GM18858 (cell line): ENCODE results near the gene SH3BP2.

Source experiments
- ATAC-seq: cut with Tn5 transposase; IDR thresholded peaks from one replicate; pipeline ENCODE4 v1.9.1; 2021; ENCODE audit not compliant: unreplicated experiment

The SH3BP2 gene

DNA sequence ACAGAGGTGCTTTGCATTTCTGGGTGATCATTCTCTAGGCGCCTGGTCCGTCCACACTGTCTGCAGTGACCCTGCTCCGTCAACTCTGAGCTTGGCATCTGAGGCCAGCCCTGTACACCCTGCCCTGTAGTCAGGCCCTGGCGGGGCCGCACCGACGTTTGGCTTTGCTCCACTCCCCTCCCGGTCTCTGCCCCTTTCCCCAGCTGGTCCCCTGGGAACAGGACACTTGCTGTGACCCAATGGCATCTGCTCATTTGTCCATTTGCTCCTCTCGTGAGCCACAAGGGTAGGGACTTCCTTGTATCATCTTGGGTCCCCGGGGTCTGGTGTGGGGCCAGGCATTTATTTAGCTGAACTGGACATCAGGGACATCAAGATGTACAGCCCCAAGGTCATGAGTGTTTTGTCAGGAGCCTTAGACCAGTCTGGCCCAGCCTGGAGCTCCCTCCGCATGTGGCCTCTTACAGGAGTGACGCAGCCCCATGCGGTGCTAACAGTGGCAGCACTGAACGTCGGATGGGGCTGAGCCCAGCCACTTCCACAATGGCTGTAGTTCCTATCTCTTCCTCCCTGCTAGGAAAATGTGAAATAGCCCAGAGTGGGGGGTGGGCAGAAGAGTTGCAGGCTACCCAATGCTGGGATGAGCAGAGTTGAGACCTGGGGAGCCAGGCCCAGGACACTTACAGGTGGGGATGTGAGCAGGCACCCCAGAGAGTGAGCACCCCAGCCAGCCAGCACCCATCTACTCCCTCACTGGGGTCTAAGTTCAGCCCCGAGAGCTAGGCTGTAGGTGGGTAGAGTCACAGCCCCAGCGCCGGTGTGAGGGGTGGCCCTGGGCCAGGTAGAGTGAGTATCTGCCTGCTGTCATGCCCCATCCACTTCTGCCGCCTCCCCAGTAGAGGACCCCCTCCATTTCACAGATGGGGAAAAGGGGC lies 2.0 kb upstream of the SH3BP2 start:
- ATAC-seq, result no peak

DNA sequence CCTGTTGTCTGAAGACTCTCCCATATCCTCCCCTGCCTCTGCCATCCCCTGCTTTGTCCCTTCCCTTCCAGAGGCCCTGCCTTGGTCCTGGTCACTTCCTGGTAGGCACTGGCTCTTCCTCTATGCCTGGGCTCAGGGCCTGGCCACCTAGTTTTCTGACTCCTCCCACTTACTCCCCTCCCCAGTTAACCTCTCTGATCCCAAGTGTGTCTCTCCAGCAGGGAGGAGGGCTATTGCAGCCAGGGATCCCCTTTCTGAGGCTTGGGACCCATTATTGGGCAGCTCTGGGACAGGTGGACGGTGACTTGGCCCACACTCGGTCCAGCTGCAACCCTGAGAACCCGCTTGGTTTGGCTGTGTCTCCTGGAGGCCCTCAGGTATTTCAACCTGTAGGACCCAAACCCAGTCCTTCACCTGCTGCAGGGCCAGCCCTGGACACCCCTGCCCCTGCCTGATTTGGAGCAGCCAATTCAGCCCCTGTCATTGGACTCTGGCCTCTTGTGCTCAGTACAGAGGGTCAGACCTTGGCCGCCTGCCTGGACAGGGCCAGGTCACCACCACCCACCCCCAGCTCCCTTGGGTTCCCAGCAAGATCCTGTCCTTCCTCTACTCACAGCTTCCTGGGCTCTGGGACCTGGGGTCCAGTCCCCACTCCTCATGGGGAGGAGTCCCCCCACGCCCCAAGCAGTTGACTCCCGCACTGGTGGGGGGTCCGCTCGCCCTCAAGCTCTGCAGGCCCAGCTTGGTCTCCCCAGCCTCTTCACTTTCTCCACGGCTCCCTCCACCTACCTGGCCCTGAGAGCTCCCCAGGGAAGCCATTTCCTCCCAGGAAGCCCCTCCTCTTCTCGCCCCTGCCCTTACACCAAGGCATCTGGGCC lies 1.1 kb upstream of the SH3BP2 start:
- no peak for ATAC-seq

DNA sequence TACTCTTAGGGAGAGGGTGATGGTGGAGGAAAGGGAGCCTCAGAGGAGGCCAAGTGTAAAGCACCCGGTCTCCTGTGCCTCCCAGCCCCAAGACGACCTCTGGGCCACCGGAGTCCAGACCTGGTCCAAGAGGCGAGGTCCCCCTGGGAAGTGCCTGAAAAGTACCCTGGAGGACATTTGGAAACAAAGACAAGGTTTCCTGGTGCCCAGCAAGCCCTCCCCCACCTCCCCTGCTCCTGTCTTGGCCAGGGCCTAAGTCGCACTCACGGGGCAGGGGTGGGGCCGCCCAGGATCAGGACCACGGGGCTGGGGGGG lies 532 bp upstream of the SH3BP2 start:
- ATAC-seq, result no peak

DNA sequence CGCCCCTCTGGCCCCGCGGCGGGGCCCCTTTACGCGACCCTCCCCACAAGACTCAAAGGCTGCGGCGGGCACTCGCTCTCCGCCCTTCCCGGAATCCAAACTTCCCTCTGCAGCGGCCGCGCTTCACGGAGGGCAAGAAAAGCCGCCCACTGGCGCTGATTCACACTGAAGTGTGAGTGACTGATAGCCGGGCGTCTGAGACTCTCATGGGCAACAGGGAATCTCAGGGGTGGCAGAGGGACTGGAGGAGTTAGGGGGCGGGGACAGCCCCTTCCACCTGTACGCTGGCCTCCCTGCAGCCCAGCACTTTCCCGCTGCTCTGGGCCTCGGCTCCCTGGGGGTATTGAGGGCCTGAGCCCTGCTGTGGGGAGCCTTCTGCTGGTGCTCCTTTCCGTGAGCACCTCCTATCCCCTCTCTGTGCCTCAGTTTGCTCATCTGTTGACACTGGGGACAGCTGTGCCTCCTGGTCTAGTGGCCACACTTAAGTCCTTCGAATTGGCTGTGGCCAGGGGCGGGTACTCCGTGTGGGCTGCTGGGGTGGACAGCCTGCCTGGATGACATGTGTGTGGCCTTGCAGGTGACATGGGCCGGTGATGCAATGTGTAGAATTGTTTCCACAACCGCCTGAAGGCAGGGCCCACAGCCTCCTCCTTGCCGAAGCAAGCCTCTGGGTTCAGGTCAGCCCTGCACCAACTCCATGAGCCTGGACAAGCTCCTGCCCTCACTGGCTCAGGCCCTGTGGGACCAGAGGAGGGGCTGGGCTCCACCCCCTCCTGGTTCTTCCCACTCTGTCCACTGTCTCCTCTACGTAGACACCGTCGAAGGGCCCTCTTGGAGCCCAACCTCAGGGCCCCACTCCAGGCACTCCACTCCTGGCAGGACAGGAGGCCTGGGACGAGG lies 951 bp downstream of the SH3BP2 start:
- ATAC-seq, result no peak

DNA sequence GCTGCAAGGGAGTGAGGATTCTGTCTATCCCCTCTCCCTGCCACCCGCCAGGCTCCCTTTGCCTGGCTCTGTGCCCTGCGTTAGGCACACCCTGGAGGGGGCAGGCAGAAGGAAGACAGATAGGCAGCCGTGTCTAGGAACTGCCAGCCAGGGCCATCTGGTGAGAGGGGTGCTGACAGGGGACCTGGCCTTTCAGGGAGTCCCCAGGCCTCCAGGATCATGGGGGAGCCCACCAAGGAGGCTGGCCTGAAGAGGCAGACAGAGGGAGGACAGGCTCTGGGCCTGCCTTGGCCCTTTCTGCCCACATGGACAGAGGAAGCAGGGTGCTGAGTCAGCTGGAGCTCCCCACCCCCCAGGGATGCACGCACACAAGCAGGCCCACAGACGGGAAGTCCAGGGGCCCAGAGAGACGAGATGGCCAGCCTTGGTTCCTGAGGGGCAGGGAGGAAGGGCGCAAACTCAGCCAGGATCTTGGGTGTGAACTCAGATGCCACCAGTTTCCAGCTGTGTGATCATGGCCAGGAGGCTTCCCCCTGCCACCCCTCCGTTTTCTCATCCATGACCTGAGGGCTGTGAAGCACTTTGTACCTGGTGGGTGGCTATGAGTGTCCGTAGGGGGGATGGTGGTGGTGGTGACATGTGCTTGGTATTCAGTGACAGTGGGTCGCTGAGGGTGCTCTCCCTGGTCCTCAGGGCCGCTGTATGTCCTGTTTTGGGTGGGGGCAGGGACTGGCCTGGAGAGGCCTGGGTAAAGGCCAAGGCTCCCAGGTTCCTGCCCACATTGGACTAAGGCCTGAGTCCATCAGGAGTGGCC lies 1.8 kb downstream of the SH3BP2 start:
- ATAC-seq, result no peak

DNA sequence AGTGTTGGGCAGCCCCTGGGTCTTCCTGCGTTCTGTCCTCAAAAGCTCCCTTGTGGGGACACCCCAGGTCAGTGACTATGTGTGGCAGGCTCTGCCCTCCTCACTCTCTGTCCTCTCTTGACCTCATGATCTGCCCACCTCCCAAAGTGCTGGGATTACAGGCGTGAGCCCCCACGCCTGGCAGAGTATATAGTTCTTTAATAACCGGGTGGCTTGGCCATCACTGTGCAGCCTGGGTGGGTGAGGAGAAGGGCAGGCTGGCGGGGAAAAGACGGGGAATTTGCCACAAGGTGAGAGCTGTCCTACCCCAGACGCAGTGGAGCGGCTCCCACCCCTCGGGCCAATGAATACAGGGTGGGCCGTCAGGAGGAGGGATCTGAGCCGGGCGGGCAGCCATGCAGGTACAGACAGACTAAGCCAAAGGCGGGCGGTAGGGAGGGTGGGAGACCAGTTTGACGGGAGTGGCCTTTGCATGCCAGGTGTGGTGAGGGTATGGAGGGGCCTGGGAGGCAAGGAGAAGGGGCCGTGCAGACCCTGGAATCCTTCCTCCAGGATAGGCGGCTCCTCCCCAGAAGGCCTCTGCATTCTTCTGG lies 2.5 kb downstream of the SH3BP2 start:
- no peak for ATAC-seq

DNA sequence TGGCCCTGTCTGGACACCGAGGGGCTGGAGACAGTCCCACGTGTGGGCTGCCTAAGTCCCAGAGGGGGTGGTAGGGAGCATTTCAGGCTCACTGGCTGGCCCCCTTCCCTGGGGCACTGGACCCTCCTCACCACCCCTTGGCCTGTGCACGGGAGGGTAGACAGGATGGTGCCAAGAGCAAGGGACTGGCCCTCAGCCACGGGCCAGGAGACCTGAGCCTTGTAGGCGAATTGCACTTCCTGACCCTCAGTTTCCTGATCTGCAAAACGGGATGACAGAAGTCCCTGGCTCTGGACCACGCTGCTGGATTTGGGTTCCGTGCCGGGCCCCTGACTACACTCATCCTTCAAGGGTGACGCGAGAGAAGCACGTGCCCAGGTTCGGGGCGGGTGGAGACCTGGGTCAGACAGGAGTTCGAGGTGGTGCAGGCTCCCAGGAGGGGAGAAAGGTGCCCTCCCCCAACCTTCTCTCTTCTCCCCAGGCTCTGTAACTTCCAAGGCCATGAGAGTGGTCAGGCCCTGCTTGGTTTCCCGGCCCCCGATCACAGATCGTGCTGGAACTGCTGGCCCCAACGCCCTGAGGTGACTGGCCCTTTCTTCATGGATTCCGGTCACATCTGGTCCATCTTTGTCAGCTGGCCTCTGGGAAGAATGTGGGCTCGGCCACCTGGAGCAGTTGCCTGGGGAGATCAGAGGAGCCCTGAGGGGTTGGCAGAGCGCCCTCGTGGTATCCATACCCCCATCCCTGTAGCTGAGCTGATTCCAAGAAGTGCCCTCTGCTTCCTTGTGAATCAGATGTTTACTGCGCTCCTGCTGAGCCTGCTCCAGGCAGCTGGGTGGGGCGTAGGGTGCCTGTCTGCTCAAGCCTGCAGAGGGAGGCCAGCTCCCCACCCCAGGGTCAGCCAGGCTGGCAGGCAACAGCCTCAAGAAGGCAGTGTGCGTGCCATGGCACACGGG lies 3.3 kb downstream of the SH3BP2 start:
- ATAC-seq, result no peak

DNA sequence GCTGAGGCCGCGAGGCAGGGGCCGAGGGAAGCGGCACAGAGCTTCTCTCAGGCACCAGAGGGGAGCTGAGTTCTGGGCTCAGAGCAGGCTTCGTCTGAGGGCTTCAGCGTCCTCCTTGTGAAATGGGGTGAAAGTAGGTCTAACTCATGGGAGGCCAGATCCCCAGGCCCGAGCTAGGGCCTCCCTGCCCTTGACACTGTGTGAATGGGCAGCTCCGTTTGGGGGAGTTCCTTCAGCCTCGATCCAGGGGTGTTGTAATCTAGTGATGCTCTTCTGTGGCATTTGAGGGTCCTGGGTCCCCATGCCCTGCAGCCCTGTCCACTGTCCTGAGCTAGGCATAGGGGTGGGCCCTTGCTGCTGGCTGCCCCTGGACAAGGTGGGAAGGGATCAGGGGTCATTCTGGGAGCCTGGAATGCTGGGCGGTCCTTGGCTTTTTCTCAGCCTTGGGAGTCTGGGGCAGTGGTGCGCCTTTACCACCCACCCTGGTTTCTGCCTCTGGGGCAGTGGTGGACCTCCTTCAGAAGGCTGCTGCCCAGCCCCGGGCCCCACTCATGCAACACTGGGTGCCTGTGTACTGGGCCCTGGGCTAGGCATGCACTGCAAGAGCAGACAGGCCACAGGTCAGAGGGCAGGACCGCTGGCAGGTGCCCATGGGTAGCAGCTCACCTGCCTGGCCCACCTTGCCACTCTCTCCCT lies 4.1 kb downstream of the SH3BP2 start:
- no peak for ATAC-seq

DNA sequence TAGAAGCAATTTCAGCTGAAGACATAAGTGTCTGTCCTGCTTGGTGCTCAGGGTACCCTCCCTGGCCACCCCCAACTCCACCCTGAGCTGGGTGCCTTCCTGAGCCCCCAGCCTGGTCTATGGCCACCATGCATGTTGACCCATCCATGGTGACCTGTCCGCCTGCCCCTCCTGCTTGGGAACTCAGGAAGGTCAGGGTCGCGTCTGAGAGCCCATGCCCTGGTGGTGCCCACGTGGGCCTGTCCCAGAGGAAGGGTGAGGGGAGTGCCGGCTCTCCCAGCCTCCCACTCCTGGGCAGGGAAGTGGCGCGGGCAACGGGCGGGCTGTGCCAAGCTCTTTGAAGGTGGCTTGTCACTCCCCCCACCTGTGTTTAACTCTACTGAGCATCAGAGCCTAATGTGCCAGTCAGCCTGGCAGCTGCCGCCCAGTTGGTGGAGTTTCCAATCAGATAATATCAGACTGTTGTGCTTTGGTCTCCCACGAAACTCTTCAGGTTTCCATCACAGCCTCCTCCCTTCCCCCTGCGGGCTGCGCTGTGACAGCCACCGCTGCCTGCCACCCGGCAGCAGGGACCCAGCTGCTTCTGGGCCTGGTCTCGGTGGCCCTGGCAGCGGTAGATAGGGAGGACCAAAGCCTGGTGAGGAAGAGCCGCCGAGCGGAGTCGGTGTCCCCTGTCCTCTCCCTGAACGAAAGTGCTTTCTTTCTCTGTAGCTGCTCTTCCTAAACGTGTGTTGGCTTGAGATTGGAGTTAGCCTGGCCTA lies 4.8 kb downstream of the SH3BP2 start:
- ATAC-seq, result no peak

DNA sequence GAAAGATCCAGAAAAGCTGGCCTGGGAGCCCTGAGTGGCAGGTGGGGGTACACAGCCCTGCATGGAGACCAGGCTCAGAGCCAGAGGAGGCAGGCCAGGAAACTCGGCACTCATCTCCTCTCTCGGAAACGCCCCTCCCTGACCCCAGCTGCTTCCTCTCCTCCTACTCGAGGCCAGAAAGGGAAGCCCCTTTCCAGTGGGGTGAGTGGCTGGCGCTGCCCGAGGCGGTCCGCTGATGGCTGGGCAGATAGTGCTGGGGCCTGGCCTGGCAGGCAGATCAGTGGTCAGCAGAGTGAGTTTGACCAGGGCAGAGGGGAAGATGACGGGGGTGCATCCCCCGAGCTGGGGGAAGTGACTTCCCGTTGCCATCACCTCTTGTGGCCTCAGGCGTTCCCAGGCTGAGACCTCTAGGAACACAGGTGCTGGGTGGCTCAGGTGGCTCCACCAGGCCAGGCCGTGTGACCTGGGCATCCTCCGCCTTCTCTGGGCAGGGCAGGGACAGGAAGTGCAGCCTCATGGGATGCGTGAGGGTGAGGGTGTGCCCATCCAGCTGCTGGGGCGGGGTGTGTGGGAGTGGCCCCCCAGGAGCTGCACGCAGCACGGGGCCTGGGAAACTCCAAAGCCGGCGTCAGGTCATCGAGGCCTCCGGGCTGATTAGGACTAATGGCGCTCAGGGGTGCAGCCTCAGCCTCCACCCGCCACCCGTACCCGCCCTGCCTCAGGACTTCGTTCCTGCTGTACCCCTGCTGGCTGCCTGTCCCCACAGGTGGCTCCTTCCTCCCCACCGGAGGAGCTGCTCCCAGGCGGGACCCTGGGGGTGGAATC lies 5.7 kb downstream of the SH3BP2 start:
- ATAC-seq, result no peak

DNA sequence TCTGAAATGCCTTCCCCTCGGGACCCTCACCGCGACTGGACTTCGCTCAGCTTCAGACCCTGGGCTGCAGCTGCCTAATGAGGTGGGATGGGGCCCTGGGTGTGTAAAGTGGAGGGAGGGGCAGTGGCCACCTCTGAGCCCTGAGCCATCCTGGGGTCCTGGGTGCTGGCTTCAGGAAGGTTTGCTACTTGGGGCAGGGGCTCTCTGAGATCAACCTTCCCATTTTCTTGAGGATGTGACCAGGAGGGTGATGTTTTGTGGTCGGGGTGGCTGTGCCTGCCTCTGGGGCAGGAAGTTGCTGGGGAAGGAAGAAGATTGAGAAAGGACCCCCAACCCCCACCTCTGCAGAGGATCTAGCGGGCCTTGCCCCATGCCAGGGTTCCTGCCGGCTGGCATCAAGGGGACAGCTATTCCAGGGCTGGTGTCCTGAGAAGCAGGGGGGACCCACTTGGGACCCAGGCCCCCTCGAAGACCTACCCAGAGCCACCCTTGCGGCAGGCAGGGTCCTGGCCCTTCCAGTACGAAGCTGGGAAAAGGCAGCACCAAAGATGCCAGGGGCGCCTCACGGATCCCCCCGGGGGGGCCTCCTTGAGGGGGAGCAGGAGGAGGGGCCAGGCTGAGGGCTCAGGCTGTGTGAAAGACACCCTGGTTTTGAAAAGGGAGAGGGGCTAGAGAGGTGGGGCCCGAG lies 6.5 kb downstream of the SH3BP2 start:
- no peak for ATAC-seq

DNA sequence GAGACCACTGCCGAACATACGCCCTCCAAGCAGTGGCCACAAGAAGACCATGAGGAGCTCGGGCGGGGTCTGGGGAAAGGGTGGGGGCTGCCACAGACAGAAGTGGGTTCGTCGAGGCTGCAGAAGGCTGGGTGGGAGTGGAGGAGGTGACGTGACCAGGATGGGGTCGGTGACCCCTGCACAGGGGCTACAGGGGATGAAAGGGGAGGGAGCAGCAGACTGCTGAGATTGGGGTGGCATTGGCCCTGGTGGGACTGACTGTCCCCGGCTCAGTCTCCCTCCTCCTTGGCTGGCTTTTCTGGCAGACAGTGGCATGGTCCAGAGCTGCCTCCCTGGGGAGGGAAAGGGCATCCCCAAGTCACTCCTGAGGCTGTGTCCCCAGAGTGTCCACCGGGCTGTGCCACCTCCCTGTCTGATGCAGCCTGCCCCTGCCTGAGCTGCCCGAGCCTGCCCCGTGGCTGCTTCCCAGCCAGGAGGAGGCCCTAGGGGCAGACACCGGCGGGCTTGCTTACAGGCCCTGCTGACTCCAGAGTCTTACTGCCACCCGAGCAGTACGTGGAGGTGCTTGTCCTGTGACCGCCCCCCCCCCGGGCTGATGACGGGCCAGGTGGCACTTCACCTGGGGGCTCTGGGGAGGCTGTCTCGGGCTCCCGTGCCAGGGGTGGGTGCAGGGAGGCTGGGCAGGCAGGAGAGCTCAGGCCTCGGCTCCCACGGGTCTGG lies 7.2 kb downstream of the SH3BP2 start:
- no peak for ATAC-seq

DNA sequence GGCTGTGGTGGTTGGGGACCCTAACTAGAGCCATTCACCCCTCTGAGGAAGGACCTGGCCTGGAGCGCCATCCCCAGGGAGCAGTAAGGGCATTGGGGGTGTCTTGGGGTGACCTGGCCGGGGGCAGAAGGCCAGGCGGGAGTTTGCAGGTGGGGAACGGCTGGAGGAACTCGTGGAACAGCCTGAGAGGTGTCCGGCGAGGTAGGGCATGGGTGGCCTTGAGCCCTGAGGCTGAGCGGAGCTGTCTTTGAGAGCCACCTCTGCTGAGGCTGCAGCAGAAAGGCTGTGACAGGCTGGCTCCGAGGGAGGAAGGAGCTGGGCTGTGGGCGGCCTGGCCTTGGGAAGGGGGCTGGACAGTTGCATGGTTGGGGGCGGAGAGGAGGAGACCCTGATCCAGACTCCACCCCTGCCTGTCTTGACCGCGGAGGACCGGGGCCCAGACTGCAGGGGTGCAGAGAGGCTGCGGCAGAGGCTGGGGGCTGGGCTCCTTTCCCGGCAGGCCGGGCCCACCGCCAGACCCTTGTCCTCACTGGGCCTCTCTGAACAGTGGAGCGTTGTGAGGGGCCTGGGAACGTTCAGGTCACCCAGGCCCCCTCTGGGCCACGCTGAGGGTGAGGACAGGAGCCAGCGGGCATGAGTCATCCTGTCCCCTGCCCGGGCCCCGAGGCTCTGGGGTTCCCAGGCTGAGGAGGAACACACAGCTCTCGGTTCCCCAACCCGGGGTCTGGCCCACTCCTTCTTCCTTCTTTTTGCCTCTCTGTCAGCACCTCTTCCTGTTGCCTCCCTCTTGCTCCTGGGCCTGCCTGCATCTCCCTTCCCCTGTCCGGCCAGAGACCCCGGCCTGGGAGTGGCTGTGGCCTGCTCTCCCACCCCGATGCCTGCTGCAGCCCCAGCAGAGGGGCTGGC lies 8.1 kb downstream of the SH3BP2 start:
- no peak for ATAC-seq
